Measurements from ENCODE around the gene BEX1. TPM values are rescaled to one million over a fixed set of nuclear protein-coding genes. Genes with fewer than 3 reads are reported as not detected.
"Not testable (repeated sequence)": the region's sequence is repeated elsewhere in the genome, so short reads cannot be mapped to it uniquely, and the experiment has no call there.

BEX1 gene
- total RNA-seq, 1 donor from 2014 or later = 61.9 TPM

GRCh38 chrX:103052625-103053024 is 11.3 kb downstream of the BEX1 start:
- H3K27ac Mint-ChIP-seq = no peak overlapping the region
- peaks cover 7% of the 10 kb centered on the region for H3K27me3 Mint-ChIP-seq
- H3K9me3 Mint-ChIP-seq = no peaks in the 10 kb centered on the region
- no peaks in the 10 kb centered on the region for H3K36me3 Mint-ChIP-seq
- DNase-seq (ENCODE audit: extremely low spot score, unreplicated experiment) = no peak
- H3K4me1 Mint-ChIP-seq (ENCODE audit: unreplicated experiment) = no peaks in the 10 kb centered on the region
- H3K4me3 Mint-ChIP-seq = no peak overlapping the region
- no peak for TF ChIP-seq CTCF (conservative IDR thresholded peaks at IDR 0.05)

GRCh38 chrX:103051260-103051789 is 12.6 kb downstream of the BEX1 start:
- TF ChIP-seq CTCF (conservative IDR thresholded peaks at IDR 0.05) = no peak
- DNase-seq (ENCODE audit: extremely low spot score, unreplicated experiment) = no peak
- H3K9me3 Mint-ChIP-seq = no peaks in the 10 kb centered on the region
- H3K4me3 Mint-ChIP-seq = no peak overlapping the region
- H3K27me3 Mint-ChIP-seq = peaks cover 7% of the 10 kb centered on the region
- no peaks in the 10 kb centered on the region for H3K36me3 Mint-ChIP-seq
- H3K27ac Mint-ChIP-seq = no peak overlapping the region
- no peaks in the 10 kb centered on the region for H3K4me1 Mint-ChIP-seq (ENCODE audit: unreplicated experiment)

GRCh38 chrX:103033371-103033770 is 30.6 kb downstream of the BEX1 start:
- H3K9me3 Mint-ChIP-seq; DNase-seq (ENCODE audit: extremely low spot score, unreplicated experiment); H3K27ac Mint-ChIP-seq: not testable (repeated sequence)

DNA sequence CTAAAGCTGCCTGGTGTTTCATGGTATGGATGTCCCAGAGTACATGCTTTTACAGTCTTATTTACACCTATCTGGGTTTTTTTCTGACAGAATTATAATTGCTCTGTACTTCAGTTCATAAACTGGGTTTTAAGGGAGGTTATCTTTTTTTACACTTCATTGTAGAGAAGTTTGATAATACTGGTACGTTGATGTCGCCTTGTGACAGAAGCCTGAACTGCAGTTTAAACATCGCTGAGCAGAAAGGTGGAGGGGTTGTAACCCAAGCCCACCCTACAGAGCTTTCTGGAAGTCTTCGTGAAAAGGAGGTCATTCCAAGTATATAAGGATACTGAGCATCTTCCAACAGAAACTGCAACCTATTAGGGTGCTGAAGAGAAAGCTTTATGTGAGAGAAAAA is 46.4 kb downstream of the BEX1 start:
- Mint-ChIP-seq H3K27ac (no peak overlapping the region), H3K4me1 (ENCODE audit: unreplicated experiment) (no peaks in the 10 kb centered on the region), H3K4me3 (no peak overlapping the region), H3K27me3 (peaks cover 7% of the 10 kb centered on the region), H3K36me3 (no peaks in the 10 kb centered on the region), H3K9me3 (no peaks in the 10 kb centered on the region)
- no peak for TF ChIP-seq CTCF (conservative IDR thresholded peaks at IDR 0.05)
- no peak for DNase-seq (ENCODE audit: extremely low spot score, unreplicated experiment)

More at GRCh38 chrX:103033371-103033770, 30.6 kb downstream of the BEX1 start:
- not testable (repeated sequence) for H3K4me1 Mint-ChIP-seq (ENCODE audit: unreplicated experiment); H3K27me3 Mint-ChIP-seq; H3K36me3 Mint-ChIP-seq; H3K4me3 Mint-ChIP-seq

- no peak for DNase-seq (ENCODE audit: extremely low spot score, unreplicated experiment)
- Mint-ChIP-seq H3K9me3 (no peaks in the 10 kb centered on the region), H3K36me3 (no peaks in the 10 kb centered on the region), H3K27ac (no peak overlapping the region), H3K27me3 (peaks cover 2% of the 10 kb centered on the region), H3K4me3 (no peak overlapping the region), H3K4me1 (ENCODE audit: unreplicated experiment) (no peaks in the 10 kb centered on the region)
- TF ChIP-seq CTCF (conservative IDR thresholded peaks at IDR 0.05) = no peak
Observed at GRCh38 chrX:103012945-103013344, 51.0 kb downstream of the BEX1 start.

Other genes starting within 250 kb of the BEX1 start
- gene RAB40AL, start 126.9 kb downstream of the BEX1 start, total RNA-seq (ENCODE audit: low replicate concordance) = 0.63 and 0.86 TPM in 2 replicates
- gene NXF3, start 29.0 kb upstream of the BEX1 start, total RNA-seq (ENCODE audit: low replicate concordance) = 0.19 and 0.27 TPM in 2 replicates
- gene BEX4, start 150.9 kb upstream of the BEX1 start, total RNA-seq (ENCODE audit: low replicate concordance) = 57.0 and 80.1 TPM in 2 replicates
- 61.8 and 99.8 TPM in 2 replicates for gene TCEAL8, start 191.0 kb upstream of the BEX1 start, total RNA-seq (ENCODE audit: low replicate concordance)
- 0.71 TPM in 1 of 2 replicates, not detected in the other for gene TCEAL5, start 212.6 kb upstream of the BEX1 start, total RNA-seq (ENCODE audit: low replicate concordance)
- 24.3 and 39.4 TPM in 2 replicates for gene BEX2, start 246.8 kb upstream of the BEX1 start, total RNA-seq (ENCODE audit: low replicate concordance)